Measurements from ENCODE around the gene RHBDL1. TPM values are rescaled to one million over a fixed set of nuclear protein-coding genes. Genes with fewer than 3 reads are reported as not detected.

The RHBDL1 gene
- total RNA-seq, 1 experiment from 2014 or later: 12.7 TPM

DNA sequence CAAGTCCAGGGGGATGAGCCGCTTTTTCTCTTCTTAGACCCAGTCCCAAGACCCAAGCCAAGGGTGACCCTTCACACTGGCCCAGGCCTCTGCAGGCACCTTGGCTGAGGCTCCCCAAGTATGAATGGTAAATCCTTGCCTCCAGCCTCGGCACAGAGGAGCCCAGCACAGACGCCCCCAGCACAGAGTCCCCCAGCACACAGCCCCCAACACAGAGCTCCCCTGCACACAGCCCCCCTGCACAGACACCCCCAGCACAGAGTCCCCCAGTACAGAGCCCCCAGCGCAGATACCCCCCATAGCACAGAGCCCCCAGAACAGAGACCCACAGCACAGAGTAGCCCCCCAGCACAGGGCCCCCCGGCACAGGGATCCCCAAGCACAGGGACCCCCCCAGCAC lies 34.9 kb upstream of the RHBDL1 start:
- CTCF ChIA-PET: no interaction called here
- Histone ChIP-seq H3K36me3 (ENCODE audit: control insufficient read depth in 1 of 2, insufficient read depth in 2 of 2, low read length in 2 of 2) (no peaks in the 10 kb centered on the region), H3K9me3 (ENCODE audit: control insufficient read depth in 1 of 2, insufficient read depth in 1 of 2, low read depth in 1 of 2, low read length in 2 of 2) (no peaks in the 10 kb centered on the region), H3K4me2 (ENCODE audit: low read length) (peak overlapping the region; percentile 76), H3K9ac (ENCODE audit: low read length) (peak overlapping the region; percentile 82), H3K27me3 (ENCODE audit: insufficient read depth, low read length) (no peaks in the 10 kb centered on the region), H2AFZ (ENCODE audit: low read depth, low read length, poor library complexity, severe bottlenecking) (no peak overlapping the region), H3K4me1 (ENCODE audit: control insufficient read depth in 1 of 2, insufficient read depth in 2 of 2, low read length in 2 of 2) (peaks cover 11 to 44% of the 10 kb centered on the region in 2 experiments), H3K4me3 (replicated peaks in 1 of 2; ENCODE audit: low read depth in 1 of 2, low read length in 2 of 2) (peak overlapping the region in 1 of 2 experiments; percentile 67; a peak in 1 of 4 replicates), H3K79me2 (ENCODE audit: insufficient read depth, low read length) (peaks cover 25% of the 10 kb centered on the region), H3K27ac (ENCODE audit: low read depth, low read length) (no peak overlapping the region), H4K20me1 (ENCODE audit: insufficient read depth) (no peaks in the 10 kb centered on the region), H3K9me2 (ENCODE audit: insufficient read depth) (no peaks in the 10 kb centered on the region)
- no TSS peak for BruUV-seq (replicated peaks)
- TF ChIP-seq EGR1 (IDR thresholded peaks at IDR 0.05; ENCODE audit: low read depth) (no peak), SP1 (IDR thresholded peaks at IDR 0.05; ENCODE audit: low read depth) (no peak), JUND (IDR thresholded peaks at IDR 0.05) (no peak), SIN3A (IDR thresholded peaks at IDR 0.05; ENCODE audit: low read depth) (no peak), YY1 (IDR thresholded peaks at IDR 0.05; ENCODE audit: extremely low read depth, insufficient replicate concordance, low read depth, low read length) (no peak), EZH2phosphoT487 (IDR thresholded peaks at IDR 0.05; ENCODE audit: borderline replicate concordance) (no peak), ELF1 (IDR thresholded peaks at IDR 0.05; ENCODE audit: borderline replicate concordance, low read depth) (no peak), TCF7L2 (IDR thresholded peaks at IDR 0.05; ENCODE audit: borderline replicate concordance, extremely low read depth, insufficient read depth, insufficient read length) (no peak), EZH2 (IDR thresholded peaks at IDR 0.05) (no peak), ZFX (IDR thresholded peaks at IDR 0.05) (no peak), RAD21 (IDR thresholded peaks at IDR 0.05; ENCODE audit: low read depth) (no peak), POLR2A (IDR thresholded peaks at IDR 0.05; ENCODE audit: borderline replicate concordance, extremely low read depth, insufficient read depth, insufficient read length) (no peak), CBX3 (IDR thresholded peaks at IDR 0.05; ENCODE audit: low read depth) (no peak), POLR2AphosphoS5 (IDR thresholded peaks at IDR 0.05; ENCODE audit: low read depth, low read length) (no peak)
- TF ChIP-seq, protein P1, sequence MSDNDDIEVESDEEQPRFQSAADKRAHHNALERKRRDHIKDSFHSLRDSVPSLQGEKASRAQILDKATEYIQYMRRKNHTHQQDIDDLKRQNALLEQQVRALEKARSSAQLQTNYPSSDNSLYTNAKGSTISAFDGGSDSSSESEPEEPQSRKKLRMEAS (IDR thresholded peaks at IDR 0.05): no peak
- TF ChIP-seq, protein P2, sequence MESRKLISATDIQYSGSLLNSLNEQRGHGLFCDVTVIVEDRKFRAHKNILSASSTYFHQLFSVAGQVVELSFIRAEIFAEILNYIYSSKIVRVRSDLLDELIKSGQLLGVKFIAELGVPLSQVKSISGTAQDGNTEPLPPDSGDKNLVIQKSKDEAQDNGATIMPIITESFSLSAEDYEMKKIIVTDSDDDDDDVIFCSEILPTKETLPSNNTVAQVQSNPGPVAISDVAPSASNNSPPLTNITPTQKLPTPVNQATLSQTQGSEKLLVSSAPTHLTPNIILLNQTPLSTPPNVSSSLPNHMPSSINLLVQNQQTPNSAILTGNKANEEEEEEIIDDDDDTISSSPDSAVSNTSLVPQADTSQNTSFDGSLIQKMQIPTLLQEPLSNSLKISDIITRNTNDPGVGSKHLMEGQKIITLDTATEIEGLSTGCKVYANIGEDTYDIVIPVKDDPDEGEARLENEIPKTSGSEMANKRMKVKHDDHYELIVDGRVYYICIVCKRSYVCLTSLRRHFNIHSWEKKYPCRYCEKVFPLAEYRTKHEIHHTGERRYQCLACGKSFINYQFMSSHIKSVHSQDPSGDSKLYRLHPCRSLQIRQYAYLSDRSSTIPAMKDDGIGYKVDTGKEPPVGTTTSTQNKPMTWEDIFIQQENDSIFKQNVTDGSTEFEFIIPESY (IDR thresholded peaks at IDR 0.05; ENCODE audit: extremely low read depth, insufficient replicate concordance, low read length): no peak
- TF ChIP-seq, protein P3, sequence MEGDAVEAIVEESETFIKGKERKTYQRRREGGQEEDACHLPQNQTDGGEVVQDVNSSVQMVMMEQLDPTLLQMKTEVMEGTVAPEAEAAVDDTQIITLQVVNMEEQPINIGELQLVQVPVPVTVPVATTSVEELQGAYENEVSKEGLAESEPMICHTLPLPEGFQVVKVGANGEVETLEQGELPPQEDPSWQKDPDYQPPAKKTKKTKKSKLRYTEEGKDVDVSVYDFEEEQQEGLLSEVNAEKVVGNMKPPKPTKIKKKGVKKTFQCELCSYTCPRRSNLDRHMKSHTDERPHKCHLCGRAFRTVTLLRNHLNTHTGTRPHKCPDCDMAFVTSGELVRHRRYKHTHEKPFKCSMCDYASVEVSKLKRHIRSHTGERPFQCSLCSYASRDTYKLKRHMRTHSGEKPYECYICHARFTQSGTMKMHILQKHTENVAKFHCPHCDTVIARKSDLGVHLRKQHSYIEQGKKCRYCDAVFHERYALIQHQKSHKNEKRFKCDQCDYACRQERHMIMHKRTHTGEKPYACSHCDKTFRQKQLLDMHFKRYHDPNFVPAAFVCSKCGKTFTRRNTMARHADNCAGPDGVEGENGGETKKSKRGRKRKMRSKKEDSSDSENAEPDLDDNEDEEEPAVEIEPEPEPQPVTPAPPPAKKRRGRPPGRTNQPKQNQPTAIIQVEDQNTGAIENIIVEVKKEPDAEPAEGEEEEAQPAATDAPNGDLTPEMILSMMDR (IDR thresholded peaks at IDR 0.05 in 2 of 3, conservative IDR thresholded peaks at IDR 0.05 in 1 of 3; ENCODE audit: borderline replicate concordance in 1 of 3, insufficient read depth in 1 of 3, low read depth in 2 of 3, low read length in 2 of 3): no peak
- RAD21 ChIA-PET (ENCODE audit: low non-redundant PET in 1 of 2, low total read pairs in 2 of 2, uncharacterized antibody in 2 of 2, unreplicated experiment in 2 of 2): no interaction called here
- no peak for DNase-seq (ENCODE audit: low read depth, low spot score)
- intact Hi-C loops (cut with micrococcal nuclease): no loop called here
- POLR2A ChIA-PET: no interaction called here
- ATAC-seq: no peak

Data from HCT116 (cell line).